ENCODE data around the gene RNF111. TPM values are rescaled to one million over a fixed set of nuclear protein-coding genes. Genes with fewer than 3 reads are reported as not detected.

The RNF111 gene
- total RNA-seq, 1 donor from 2014 or later: 39.8 TPM

- H3K27ac ChIP-seq: no peak overlapping the region
- DNase-seq: no peak
- no peak for TF ChIP-seq CTCF (IDR thresholded peaks at IDR 0.05)
- no peaks in the 10 kb centered on the region for H3K27me3 ChIP-seq (ENCODE audit: low read depth)
- peaks cover 12% of the 10 kb centered on the region for H3K36me3 ChIP-seq
- peaks cover 17% of the 10 kb centered on the region for H3K4me1 ChIP-seq
- ATAC-seq: no peak
- no peak overlapping the region for H3K4me3 ChIP-seq
- intact Hi-C loops (cut with DNase I): no loop called here
- H3K9me3 ChIP-seq: no peaks in the 10 kb centered on the region
Observed at GRCh38 chr15:59001946-59002345, 14.5 kb downstream of the RNF111 start.

GRCh38 chr15:59002418-59002859 lies 15.0 kb downstream of the RNF111 start:
- intact Hi-C loops (cut with DNase I): no loop called here
- TF ChIP-seq CTCF (IDR thresholded peaks at IDR 0.05): no peak
- Histone ChIP-seq H3K9me3 (no peaks in the 10 kb centered on the region), H3K27me3 (ENCODE audit: low read depth) (no peaks in the 10 kb centered on the region), H3K4me1 (peaks cover 17% of the 10 kb centered on the region), H3K36me3 (peaks cover 12% of the 10 kb centered on the region), H3K27ac (no peak overlapping the region), H3K4me3 (no peak overlapping the region)
- DNase-seq (no peak), ATAC-seq (peak; percentile 71 to 80)

GRCh38 chr15:59005579-59005978 lies 18.1 kb downstream of the RNF111 start:
- Histone ChIP-seq H3K4me1 (peaks cover 17% of the 10 kb centered on the region), H3K9me3 (no peaks in the 10 kb centered on the region), H3K27ac (no peak overlapping the region), H3K4me3 (no peak overlapping the region), H3K36me3 (peaks cover 12% of the 10 kb centered on the region), H3K27me3 (ENCODE audit: low read depth) (no peaks in the 10 kb centered on the region)
- ATAC-seq (no peak), DNase-seq (no peak)
- no peak for TF ChIP-seq CTCF (IDR thresholded peaks at IDR 0.05)
- intact Hi-C loops (cut with DNase I): no loop called here

GRCh38 chr15:59008086-59008485 lies 20.6 kb downstream of the RNF111 start:
- no peak for ATAC-seq
- intact Hi-C loops (cut with DNase I): no loop called here
- no peak for TF ChIP-seq CTCF (IDR thresholded peaks at IDR 0.05)

GRCh38 chr15:59011262-59011952 lies 23.9 kb downstream of the RNF111 start:
- no peaks in the 10 kb centered on the region for H3K27me3 ChIP-seq (ENCODE audit: low read depth)
- no peak for TF ChIP-seq CTCF (IDR thresholded peaks at IDR 0.05)
- H3K4me1 ChIP-seq: peaks cover 12% of the 10 kb centered on the region
- no peak overlapping the region for H3K4me3 ChIP-seq
- H3K36me3 ChIP-seq: peaks cover 8% of the 10 kb centered on the region
- no peaks in the 10 kb centered on the region for H3K9me3 ChIP-seq
- ATAC-seq (no peak), DNase-seq (no peak)
- intact Hi-C loops (cut with DNase I): no loop called here
- no peak overlapping the region for H3K27ac ChIP-seq

More at GRCh38 chr15:59008086-59008485, 20.6 kb downstream of the RNF111 start:
- no peaks in the 10 kb centered on the region for H3K9me3 ChIP-seq
- no peak overlapping the region for H3K4me3 ChIP-seq
- no peak overlapping the region for H3K27ac ChIP-seq
- no peak for DNase-seq
- peaks cover 6% of the 10 kb centered on the region for H3K4me1 ChIP-seq
- H3K36me3 ChIP-seq: peaks cover 12% of the 10 kb centered on the region
- no peaks in the 10 kb centered on the region for H3K27me3 ChIP-seq (ENCODE audit: low read depth)
